Esophagus squamous epithelium (tissue), 4 donors: Measurements from ENCODE around the gene ADGRG7.

Experiments used
- CTCF ChIP-seq, 6 experiments: fragments of 450-650 bp in 4 of 6; fragments of 200-600 bp in 2 of 6; sonication (generic) in 2 of 6; IDR thresholded peaks; one replicate each; pipeline ENCODE4 v1.5.1; 2016 to 2019; ENCODE audit warnings: antibody characterized with exemption in 6 of 6, mild to moderate bottlenecking in 4 of 6, moderate library complexity in 4 of 6
- POLR2A ChIP-seq, 4 donors: fragments of 450-650 bp; IDR thresholded peaks; one replicate each; pipeline ENCODE4 v1.6.1; 2017; ENCODE audit warnings: antibody characterized with exemption in 4 of 4, mild to moderate bottlenecking in 4 of 4, moderate library complexity in 3 of 4

DNA sequence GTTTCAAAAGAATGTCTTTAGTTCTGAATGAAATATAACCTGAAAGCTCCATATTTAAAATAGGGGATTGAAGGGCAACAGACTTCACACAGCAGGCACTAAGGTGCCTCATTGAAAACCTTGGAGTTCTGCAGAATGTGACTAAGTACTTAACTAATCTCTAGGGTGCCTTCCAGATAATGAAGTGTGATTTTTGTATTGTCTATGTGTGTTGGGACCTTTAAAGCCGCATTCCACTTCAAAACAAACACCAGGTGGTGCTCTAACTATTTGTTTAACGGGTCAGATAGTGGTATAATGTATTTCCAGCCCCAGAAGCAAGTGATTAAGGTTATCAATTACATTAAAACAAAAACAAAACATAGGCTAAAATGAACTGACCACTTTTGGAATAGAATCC, 127.9 kb downstream of the ADGRG7 start:
- TF ChIP-seq CTCF (IDR thresholded peaks at IDR 0.05) (peak in 4 of 6 experiments; percentile 8 to 46 (median 24)), POLR2A (IDR thresholded peaks at IDR 0.05) (no peak)
